ENCODE data around the gene MAT2A.
A peak's percentile ranks its signal among the peaks of the same experiment; 100 is the strongest.
"Not testable (repeated sequence)": the region's sequence is repeated elsewhere in the genome, so short reads cannot be mapped to it uniquely, and the experiment has no call there.

Gene MAT2A

DNA sequence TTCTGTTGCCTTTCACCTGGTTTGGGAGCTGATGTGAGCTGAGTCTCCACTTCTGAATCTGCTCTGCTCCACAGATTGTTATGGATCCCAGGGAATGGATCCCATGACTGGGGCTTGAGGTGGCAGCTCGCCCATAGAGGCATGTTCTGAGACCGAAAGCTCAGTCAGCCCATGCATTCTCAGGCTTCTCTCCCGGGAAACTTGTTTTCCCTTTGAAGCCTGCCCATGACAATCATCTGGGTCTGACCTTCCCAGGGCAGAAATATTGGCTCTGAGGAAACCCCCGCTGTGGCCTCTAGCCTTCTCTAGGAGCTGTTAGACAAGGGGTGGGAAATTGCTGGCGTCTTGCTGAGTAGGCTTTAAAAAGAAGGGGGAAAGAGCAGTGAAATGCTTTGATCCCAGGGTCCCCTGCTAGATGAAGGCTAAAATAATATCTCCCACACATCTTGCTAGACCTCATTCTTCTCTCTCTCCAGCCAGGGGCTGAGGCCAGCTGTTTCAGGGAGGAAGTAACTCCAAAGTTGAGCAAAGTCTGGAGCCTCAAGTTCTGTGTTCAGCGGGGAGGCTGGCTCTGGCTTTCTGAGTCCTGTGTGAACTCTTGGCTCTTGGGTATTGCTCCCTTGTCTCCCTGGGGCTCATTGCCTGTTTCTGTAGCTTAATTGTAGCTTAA lies 40.4 kb downstream of the MAT2A start:
- peak; percentile 75 to 76 for DNase-seq

DNA sequence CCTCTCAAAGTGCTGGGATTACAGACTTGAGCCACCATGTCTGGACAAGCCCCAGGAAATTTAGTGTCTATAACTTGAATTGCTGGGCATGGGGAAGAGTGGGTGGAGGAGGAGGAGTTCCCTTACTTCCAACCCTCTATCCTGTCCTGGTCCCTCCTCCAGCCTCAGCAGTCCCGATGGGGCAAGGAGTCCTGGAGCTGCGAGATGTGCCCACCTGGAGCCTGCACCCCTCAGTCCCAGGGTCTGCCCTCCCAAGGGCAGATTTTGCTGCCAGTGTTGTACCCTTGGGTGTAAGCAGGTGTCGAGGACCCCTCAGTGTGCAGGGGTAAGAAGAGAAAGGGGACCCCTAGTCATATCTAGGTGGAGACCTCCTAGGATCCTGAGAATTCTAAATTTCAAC lies 41.2 kb downstream of the MAT2A start:
- DNase-seq = no peak

DNA sequence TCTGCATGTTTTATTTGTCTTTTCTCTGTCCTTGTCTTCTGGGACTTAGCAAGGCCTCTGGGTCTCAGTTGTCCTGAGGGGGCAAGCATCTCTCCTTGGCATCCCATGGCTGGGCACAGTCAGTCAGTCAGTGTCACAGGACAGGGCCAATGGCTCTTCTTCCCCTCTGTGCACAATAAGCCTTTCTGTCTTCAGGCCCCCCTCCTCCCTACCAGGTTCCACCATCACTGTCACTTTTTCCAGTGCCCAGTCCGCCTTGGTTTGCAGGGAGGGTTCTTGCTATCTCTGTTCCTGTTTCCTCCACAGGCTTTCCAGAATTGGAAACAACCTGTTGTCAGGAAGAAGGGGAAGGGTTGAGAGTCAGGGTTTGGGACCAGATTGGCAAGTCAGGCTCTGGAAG lies 43.5 kb downstream of the MAT2A start:
- DNase-seq = no peak

- DNase-seq = peak in 1 of 2 donors; percentile 17
These were observed 44.8 kb downstream of the MAT2A start for GRCh38 chr2:85583667-85584353.

- no peak for DNase-seq
These were observed 45.4 kb downstream of the MAT2A start, which contains the start of gene VAMP5 for GRCh38 chr2:85584354-85584856. TSS of gene VAMP5 (plus strand) at chr2:85584431. CDS start at chr2:85584491, 60 bp downstream.

DNA sequence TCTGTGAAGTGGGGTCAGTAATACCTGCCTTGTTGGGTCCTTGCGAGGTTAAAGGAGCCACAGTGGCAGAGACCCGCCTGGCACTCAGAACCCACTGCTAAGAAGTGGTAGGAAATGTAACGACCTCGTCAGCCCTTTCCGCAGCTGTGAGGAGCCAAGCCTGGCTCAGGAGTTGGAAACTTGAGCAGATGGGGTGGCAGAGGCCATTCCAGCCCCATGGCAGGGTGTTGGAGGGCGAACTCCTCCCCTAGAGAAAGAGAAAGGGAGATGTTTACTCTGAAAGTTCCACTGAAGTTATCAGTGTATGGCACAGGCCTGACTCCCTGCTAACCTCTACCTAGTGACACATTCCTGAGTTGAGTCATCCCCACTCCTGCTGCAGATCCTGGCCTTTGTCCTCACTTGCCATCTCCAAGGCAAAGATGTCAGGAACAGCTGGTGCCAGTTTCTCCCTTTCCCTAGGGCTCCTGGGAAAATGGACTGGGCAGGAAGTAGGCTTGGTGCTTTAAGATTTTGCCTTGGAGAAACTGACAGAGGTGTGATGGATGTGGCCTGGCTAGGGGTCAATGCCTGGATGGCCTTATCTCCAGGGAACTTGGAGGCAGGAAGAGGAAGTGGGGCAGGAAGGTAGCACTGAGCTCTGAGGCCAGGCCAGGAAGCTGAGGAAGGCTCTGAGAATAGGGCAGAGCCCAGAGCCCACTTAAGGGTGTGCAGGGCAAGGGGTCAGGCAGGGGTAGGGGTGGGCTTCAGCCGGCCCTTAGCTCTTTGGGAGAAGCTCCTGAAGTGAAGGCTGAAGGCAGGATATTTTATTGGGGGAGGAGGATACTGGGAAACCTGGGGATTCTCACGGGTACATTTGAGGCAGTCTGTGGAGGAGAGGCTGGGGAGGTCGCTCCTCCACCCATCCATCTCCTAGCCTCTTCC lies 46.2 kb downstream of the MAT2A start:
- DNase-seq = no peak

DNA sequence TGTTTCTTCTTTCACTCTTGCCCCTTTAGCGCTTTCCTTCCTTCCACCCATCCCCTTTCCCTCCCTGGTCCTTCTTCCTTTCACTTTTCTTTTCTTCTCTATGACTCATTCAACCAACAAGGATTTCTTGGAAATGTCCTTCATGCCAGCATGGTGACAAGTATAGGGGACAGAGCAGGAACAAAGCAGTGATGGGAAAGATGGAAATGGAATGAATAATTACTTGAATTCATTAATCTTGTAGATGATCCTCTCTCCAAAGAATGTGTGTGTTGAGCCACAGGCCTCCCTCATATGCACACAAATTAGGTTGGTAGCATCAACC lies 46.8 kb downstream of the MAT2A start:
- DNase-seq = peak in 1 of 2 donors; percentile 28

DNA sequence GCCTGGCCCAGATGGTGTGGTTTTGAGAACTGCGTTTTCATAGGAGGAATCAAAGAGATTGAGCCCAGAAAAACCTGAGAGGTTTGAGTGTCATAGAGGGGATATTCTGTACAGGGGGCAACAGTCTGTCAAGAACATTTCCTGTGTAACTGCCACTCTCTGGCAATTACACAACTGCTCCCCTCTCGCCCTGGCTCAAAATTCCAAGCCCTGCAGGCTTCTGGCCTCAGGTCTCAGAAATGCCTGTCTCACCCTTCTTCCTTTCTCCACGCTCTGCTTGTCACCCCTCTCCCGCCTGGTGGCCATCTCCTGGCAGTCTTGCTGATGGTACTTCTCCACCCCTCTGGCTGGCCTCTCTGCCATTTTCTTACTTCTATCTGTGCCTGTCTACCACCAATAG lies 49.3 kb downstream of the MAT2A start:
- no peak for DNase-seq

GRCh38 chr2:85588645-85589044 lies 49.7 kb downstream of the MAT2A start:
- no peak for DNase-seq

- DNase-seq = no peak
These were observed 50.2 kb downstream of the MAT2A start for GRCh38 chr2:85589181-85589580.

GRCh38 chr2:85589982-85590791 lies 51.2 kb downstream of the MAT2A start:
- peak; percentile 75 to 77 for DNase-seq

DNA sequence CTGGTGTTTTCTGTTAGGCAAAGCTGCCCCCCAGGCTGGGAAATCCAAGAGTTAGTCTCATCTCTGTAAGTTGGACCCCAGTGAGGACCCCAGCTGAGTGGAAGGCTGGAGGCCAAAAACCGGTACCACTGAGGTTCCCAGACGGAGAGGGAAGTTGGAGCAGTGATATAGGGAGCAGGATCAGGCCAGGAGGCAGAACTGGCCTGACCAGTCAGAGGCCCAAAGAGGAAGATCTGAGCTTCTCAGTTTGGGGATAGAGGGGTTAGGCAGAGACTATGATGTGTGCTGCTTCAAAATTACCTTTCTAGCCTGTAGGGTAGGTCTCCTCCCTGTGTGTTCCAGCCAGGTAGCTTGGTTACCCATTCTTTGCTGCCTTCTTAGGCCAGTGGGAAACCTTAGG lies 52.0 kb downstream of the MAT2A start:
- DNase-seq = peak; percentile 45 to 50

DNA sequence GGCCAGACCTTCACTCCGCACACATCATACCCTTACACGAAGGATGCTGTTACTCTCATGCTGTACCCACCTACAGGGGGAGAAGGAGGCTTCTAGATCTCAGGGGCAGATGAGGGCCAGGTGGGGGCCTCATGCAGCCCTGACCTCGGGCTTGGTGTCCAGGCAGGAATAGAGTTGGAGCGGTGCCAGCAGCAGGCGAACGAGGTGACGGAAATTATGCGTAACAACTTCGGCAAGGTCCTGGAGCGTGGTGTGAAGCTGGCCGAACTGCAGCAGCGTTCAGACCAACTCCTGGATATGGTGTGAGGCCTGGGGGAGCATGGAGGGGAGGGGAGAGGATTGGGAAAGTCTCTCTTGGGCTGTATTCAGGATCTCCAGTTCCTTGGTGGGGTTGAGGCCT lies 52.6 kb downstream of the MAT2A start:
- no peak for DNase-seq

- not testable (repeated sequence) for DNase-seq
These were observed 53.3 kb downstream of the MAT2A start for GRCh38 chr2:85592299-85592698.

DNA sequence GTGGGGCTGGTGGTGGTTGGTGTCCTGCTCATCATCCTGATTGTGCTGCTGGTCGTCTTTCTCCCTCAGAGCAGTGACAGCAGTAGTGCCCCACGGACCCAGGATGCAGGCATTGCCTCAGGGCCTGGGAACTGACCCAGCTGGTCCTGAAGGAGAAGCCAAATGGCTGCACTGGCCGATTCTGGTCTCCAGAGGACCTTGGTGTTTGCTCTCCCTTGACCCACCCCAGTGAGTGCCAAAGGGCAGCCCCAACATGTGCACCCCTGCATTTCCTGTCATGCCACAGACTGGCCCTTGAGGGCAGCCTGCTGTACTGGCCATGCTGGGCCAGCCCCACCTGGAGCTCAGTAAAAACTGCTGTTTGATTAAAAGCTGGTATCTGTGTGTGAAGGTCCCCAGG lies 54.1 kb downstream of the MAT2A start:
- DNase-seq = no peak
